ENCODE results near the gene TBC1D7. TPM values are rescaled to one million over a fixed set of nuclear protein-coding genes. Genes with fewer than 3 reads are reported as not detected.

The TBC1D7 gene
- total RNA-seq, 1 donor from 2014 or later = 15.3 TPM

GRCh38 chr6:13273931-13274706 lies 54.2 kb downstream of the TBC1D7 start:
- no peak overlapping the region for H3K27ac Mint-ChIP-seq (ENCODE audit: unreplicated experiment)
- H3K4me3 Mint-ChIP-seq (ENCODE audit: unreplicated experiment) = no peak overlapping the region
- H3K4me1 Mint-ChIP-seq (ENCODE audit: unreplicated experiment) = no peaks in the 10 kb centered on the region
- no peaks in the 10 kb centered on the region for H3K36me3 Mint-ChIP-seq (ENCODE audit: unreplicated experiment)
- TF ChIP-seq CTCF (IDR thresholded peaks at IDR 0.05) = no peak
- no peak for DNase-seq (ENCODE audit: extremely low spot score, unreplicated experiment)
- no peaks in the 10 kb centered on the region for H3K9me3 Mint-ChIP-seq (ENCODE audit: unreplicated experiment)
- no peaks in the 10 kb centered on the region for H3K27me3 Mint-ChIP-seq (ENCODE audit: unreplicated experiment)

- DNase-seq (ENCODE audit: extremely low spot score, unreplicated experiment) = no peak
- TF ChIP-seq CTCF (IDR thresholded peaks at IDR 0.05) = no peak
- Mint-ChIP-seq H3K36me3 (ENCODE audit: unreplicated experiment) (no peaks in the 10 kb centered on the region), H3K4me3 (ENCODE audit: unreplicated experiment) (no peak overlapping the region), H3K27ac (ENCODE audit: unreplicated experiment) (no peak overlapping the region), H3K27me3 (ENCODE audit: unreplicated experiment) (no peaks in the 10 kb centered on the region), H3K9me3 (ENCODE audit: unreplicated experiment) (no peaks in the 10 kb centered on the region), H3K4me1 (ENCODE audit: unreplicated experiment) (no peaks in the 10 kb centered on the region)
Measured at GRCh38 chr6:13273202-13273930, 55.0 kb downstream of the TBC1D7 start.

GRCh38 chr6:13272131-13273046 lies 55.9 kb downstream of the TBC1D7 start:
- TF ChIP-seq CTCF (IDR thresholded peaks at IDR 0.05) = no peak
- H3K27ac Mint-ChIP-seq (ENCODE audit: unreplicated experiment) = no peak overlapping the region

GRCh38 chr6:13268913-13269518 lies 59.3 kb downstream of the TBC1D7 start:
- H3K27ac Mint-ChIP-seq (ENCODE audit: unreplicated experiment) = no peak overlapping the region
- H3K27me3 Mint-ChIP-seq (ENCODE audit: unreplicated experiment) = no peaks in the 10 kb centered on the region
- no peak overlapping the region for H3K4me3 Mint-ChIP-seq (ENCODE audit: unreplicated experiment)
- no peaks in the 10 kb centered on the region for H3K36me3 Mint-ChIP-seq (ENCODE audit: unreplicated experiment)
- H3K9me3 Mint-ChIP-seq (ENCODE audit: unreplicated experiment) = no peaks in the 10 kb centered on the region
- DNase-seq (ENCODE audit: extremely low spot score, unreplicated experiment) = no peak
- no peaks in the 10 kb centered on the region for H3K4me1 Mint-ChIP-seq (ENCODE audit: unreplicated experiment)
- no peak for TF ChIP-seq CTCF (IDR thresholded peaks at IDR 0.05)

More at GRCh38 chr6:13272131-13273046, 55.9 kb downstream of the TBC1D7 start:
- H3K4me3 Mint-ChIP-seq (ENCODE audit: unreplicated experiment) = no peak overlapping the region
- DNase-seq (ENCODE audit: extremely low spot score, unreplicated experiment) = no peak
- H3K27me3 Mint-ChIP-seq (ENCODE audit: unreplicated experiment) = no peaks in the 10 kb centered on the region
- H3K9me3 Mint-ChIP-seq (ENCODE audit: unreplicated experiment) = no peaks in the 10 kb centered on the region
- no peaks in the 10 kb centered on the region for H3K36me3 Mint-ChIP-seq (ENCODE audit: unreplicated experiment)
- H3K4me1 Mint-ChIP-seq (ENCODE audit: unreplicated experiment) = no peaks in the 10 kb centered on the region

Data from osteocyte (in vitro differentiated cells).